Smooth muscle cell of the brain vasculature (primary cell): Measurements from ENCODE around the gene NDRG3.

ENCODE experiments used
- DNase-seq: peaks from one replicate; pipeline ENCODE4 v3.0.0-alpha.2; 2012; ENCODE audit warnings: low read depth, low spot score

The NDRG3 gene

GRCh38 chr20:36606158-36607066, 139.5 kb downstream of the NDRG3 start:
- DNase-seq, result no peak

GRCh38 chr20:36605399-36606157, 140.3 kb downstream of the NDRG3 start, which contains the start of gene RAB5IF:
RAB5IF (plus strand) TSS chr20:36605779; CDS start chr20:36605952, 173 bp downstream.
- DNase-seq, result peak; percentile 99

- DNase-seq, result no peak
These were observed 140.9 kb downstream of the NDRG3 start for GRCh38 chr20:36604952-36605398.
